Activated CD8-positive, alpha-beta T cell treated with anti-CD3 and anti-CD28 coated beads for 36 hours (primary cell): ENCODE results near the gene TRPM3. TPM values are rescaled to one million over a fixed set of nuclear protein-coding genes. Genes with fewer than 3 reads are reported as not detected.

Experiments
- ATAC-seq: fragments of 200-7000 bp; cut with Tn5 transposase; one replicate; pipeline ENCODE4 v1.10.0; 2021; ENCODE audit warnings: mild to moderate bottlenecking, moderate library complexity
- CTCF ChIA-PET: fragments of 350-600 bp; sonication (Branson Sonifier 250); formaldehyde crosslinking; loops from one replicate; lab custom pipeline; 2021; ENCODE audit warnings: antibody characterized with exemption; lab: Charles Lee
- POLR2A ChIA-PET: fragments of 350-600 bp; sonication (Branson Sonifier 250); formaldehyde crosslinking; loops from one replicate; lab custom pipeline; 2021; ENCODE audit warnings: antibody characterized with exemption; lab: Charles Lee
- DNase-seq: peaks from one replicate; pipeline ENCODE4 v3.0.0-alpha.2; 2020
- H3K27ac Mint-ChIP-seq: one replicate; pipeline ENCODE4 v1.8.0; 2021; ENCODE audit warnings: mild to moderate bottlenecking, mixed read lengths
- H3K27me3 Mint-ChIP-seq: one replicate; pipeline ENCODE4 v1.8.0; 2021; ENCODE audit warnings: mixed read lengths
- H3K36me3 Mint-ChIP-seq: one replicate; pipeline ENCODE4 v1.8.0; 2021; ENCODE audit warnings: low read depth, mixed read lengths
- H3K4me1 Mint-ChIP-seq: one replicate; pipeline ENCODE4 v1.8.0; 2021; ENCODE audit warnings: low read depth, mixed read lengths
- H3K4me3 Mint-ChIP-seq: one replicate; pipeline ENCODE4 v1.8.0; 2021; ENCODE audit warnings: mild to moderate bottlenecking, moderate library complexity, mixed read lengths
- H3K9me3 Mint-ChIP-seq: one replicate; pipeline ENCODE4 v1.8.0; 2021; ENCODE audit warnings: mixed read lengths
- intact Hi-C: fragments of 100-400 bp; cut with micrococcal nuclease; formaldehyde crosslinking; loops from one replicate; pipeline ENCODE4 v1.10.0; 2022
- total RNA-seq, 2 experiments: library from RNA; stranded (reverse); gene quantifications; one replicate each; pipeline ENCODE4 v1.2.3, GENCODE V29; 2021
- TF ChIP-seq, protein P1 (sequence below): fragments of 200-600 bp; IDR thresholded peaks from one replicate; pipeline ENCODE4 v1.8.0; 2022; ENCODE audit warnings: antibody characterized with exemption, mild to moderate bottlenecking

TRPM3 gene
- total RNA-seq, 2 experiments from 2014 or later, result not detected

DNA sequence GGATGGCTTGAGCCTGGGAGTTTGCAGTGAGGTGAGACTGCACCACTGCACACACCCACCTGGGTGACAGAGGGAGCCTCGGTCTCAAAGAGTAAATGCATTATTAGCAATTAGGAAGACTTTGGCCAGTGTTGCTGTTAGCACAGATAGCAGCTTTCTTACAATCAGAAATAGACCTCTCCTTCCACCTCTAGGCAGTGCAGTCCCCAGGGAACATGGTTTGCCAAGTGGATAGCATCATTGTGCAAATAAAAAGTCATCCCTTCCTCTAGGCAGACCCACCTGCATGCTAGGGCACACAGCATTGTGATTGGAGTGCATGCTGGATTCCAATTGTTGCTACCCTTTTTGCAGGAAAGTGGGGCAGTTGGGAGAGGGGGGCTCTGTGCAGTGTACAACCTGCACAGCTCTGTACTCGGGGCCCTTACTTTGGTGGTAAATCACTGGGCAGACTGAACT, 629.1 kb downstream of the TRPM3 start:
- Mint-ChIP-seq H3K4me3 (no peak overlapping the region), H3K27me3 (peaks cover 7% of the 10 kb centered on the region), H3K4me1 (peaks cover 14% of the 10 kb centered on the region), H3K27ac (no peak overlapping the region), H3K9me3 (no peaks in the 10 kb centered on the region), H3K36me3 (no peaks in the 10 kb centered on the region)
- ChIA-PET POLR2A (no interaction called here), CTCF (interaction anchor here (1.2 to 1.4 kb wide), 3 partner anchors 11 to 110 kb away, joined by 3 to 5 read pairs (median 3); no protein-coding TSS in a partner anchor)
- TF ChIP-seq, protein P1, sequence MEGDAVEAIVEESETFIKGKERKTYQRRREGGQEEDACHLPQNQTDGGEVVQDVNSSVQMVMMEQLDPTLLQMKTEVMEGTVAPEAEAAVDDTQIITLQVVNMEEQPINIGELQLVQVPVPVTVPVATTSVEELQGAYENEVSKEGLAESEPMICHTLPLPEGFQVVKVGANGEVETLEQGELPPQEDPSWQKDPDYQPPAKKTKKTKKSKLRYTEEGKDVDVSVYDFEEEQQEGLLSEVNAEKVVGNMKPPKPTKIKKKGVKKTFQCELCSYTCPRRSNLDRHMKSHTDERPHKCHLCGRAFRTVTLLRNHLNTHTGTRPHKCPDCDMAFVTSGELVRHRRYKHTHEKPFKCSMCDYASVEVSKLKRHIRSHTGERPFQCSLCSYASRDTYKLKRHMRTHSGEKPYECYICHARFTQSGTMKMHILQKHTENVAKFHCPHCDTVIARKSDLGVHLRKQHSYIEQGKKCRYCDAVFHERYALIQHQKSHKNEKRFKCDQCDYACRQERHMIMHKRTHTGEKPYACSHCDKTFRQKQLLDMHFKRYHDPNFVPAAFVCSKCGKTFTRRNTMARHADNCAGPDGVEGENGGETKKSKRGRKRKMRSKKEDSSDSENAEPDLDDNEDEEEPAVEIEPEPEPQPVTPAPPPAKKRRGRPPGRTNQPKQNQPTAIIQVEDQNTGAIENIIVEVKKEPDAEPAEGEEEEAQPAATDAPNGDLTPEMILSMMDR, result no peak
- DNase-seq (no peak), ATAC-seq (no peak)
- intact Hi-C loops, result no loop called here

DNA sequence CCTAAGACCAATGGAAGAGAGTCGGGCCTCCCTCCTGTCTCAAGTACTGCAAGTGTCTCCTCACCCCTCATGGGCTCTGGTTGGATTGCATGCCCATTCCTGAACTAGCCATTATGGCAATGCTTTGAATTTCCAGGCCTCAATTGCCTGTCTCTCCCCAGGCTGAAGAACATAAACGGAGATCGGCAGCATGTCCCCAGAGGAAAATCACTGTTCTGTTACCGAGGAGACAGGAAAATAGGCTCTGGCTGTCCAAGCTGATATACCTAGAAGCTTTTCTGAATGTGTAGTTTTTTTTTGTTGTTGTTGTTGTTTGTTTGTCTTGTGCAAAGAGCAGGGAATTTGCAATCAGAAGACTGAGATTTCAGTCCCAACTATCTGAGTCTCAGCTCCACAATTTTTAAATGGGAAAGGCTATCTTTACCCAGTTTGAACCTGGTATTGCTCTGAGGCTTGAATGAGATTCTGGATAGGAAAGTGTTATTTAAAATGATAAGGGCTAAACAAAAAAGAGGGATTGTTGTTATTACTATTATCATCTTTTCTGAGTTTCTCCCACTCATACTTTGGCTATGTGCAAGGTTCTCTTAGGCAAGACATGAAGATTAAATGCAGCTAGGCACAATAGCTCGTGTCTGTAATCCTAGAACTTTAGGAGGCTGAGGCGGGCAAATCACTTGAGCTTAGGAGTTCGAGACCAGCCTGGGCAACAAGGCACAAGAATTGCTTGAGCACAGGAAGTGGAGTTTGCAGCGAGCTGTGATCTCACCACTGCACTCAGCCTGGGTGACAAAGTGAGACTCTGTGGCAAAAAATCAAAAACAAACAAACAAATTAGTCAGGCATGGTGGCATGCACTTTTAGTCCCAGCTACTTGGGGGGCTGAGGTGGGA, 629.7 kb downstream of the TRPM3 start:
- no peak for ATAC-seq

DNA sequence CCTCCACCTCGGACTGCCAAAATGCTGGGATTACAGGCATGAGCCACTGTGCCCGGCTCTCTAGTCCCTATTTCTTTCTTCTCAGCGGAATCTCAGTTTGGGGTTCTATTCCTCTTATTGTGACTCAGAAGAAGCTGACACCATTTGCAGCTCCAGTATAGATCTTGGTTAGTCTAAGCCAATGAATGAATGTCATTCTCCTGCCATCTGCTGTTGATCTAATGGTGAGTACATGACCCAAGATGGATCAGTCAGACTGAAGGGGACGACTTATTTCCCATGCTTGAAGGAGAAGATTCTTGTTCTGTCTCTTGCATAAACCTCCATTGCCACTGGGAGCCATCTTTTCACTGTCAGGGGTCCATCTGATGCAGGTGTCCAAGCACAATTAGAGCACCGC, 630.9 kb downstream of the TRPM3 start:
- POLR2A ChIA-PET, result no interaction called here
- H3K27me3 Mint-ChIP-seq, result peaks cover 7% of the 10 kb centered on the region
- H3K36me3 Mint-ChIP-seq, result no peaks in the 10 kb centered on the region
- H3K4me1 Mint-ChIP-seq, result peaks cover 13% of the 10 kb centered on the region
- no peaks in the 10 kb centered on the region for H3K9me3 Mint-ChIP-seq
- CTCF ChIA-PET, result no interaction called here
- H3K27ac Mint-ChIP-seq, result no peak overlapping the region
- intact Hi-C loops, result no loop called here
- peak; percentile 30 for ATAC-seq
- H3K4me3 Mint-ChIP-seq, result no peak overlapping the region
- DNase-seq, result no peak
- TF ChIP-seq, protein P1, result no peak

More for the DNA sequence above, 629.7 kb downstream of the TRPM3 start:
- H3K4me1 Mint-ChIP-seq, result peaks cover 14% of the 10 kb centered on the region
- no peak for DNase-seq
- H3K4me3 Mint-ChIP-seq, result no peak overlapping the region
- peaks cover 7% of the 10 kb centered on the region for H3K27me3 Mint-ChIP-seq
- no peak overlapping the region for H3K27ac Mint-ChIP-seq
- H3K9me3 Mint-ChIP-seq, result no peaks in the 10 kb centered on the region
- intact Hi-C loops, result no loop called here
- no peaks in the 10 kb centered on the region for H3K36me3 Mint-ChIP-seq
- TF ChIP-seq, protein P1, result no peak
- ChIA-PET CTCF (interaction anchor here (0.7 to 1.4 kb wide), 4 partner anchors 10 to 111 kb away, joined by 3 to 5 read pairs (median 4); no protein-coding TSS in a partner anchor), POLR2A (no interaction called here)

- CTCF ChIA-PET, result interaction anchor here (1.1 to 2.7 kb wide), 2 partner anchors 19 to 114 kb away, joined by 3 to 10 read pairs; no protein-coding TSS in a partner anchor
- Mint-ChIP-seq H3K27ac (no peak overlapping the region), H3K4me1 (peaks cover 4% of the 10 kb centered on the region), H3K4me3 (no peak overlapping the region), H3K9me3 (no peaks in the 10 kb centered on the region), H3K36me3 (no peaks in the 10 kb centered on the region), H3K27me3 (peaks cover under 1% of the 10 kb centered on the region)
- intact Hi-C loops, result loop anchor here (10.0 kb wide), 1 partner anchor 134 kb away; no protein-coding TSS in a partner anchor
- no peak for ATAC-seq
- TF ChIP-seq, protein P1, result no peak
- POLR2A ChIA-PET, result no interaction called here
- DNase-seq, result no peak
These were observed 632.7 kb downstream of the TRPM3 start for GRCh38 chr9:70488793-70489105.
